H9 (cell line): ENCODE data around the gene PDIA6. TPM values are rescaled to one million over a fixed set of nuclear protein-coding genes. Genes with fewer than 3 reads are reported as not detected.

Source experiments
- DNase-seq: peaks from one replicate; pipeline ENCODE4 v3.0.0-alpha.2; 2017
- H2AFZ ChIP-seq: one replicate; pipeline ENCODE4 v1.6.1; 2013; ENCODE audit warnings: mild to moderate bottlenecking, low read length, control low read depth, moderate library complexity
- H2AK5ac ChIP-seq: 2 replicates; pipeline ENCODE4 v1.6.1; 2013; ENCODE audit warnings: low read length, control low read depth, mixed read lengths; ENCODE audit not compliant: insufficient read length
- H2BK120ac ChIP-seq: one replicate; pipeline ENCODE4 v1.6.1; 2013; ENCODE audit warnings: low read depth, mild to moderate bottlenecking, low read length, control low read depth, inconsistent platforms; ENCODE audit not compliant: poor library complexity, severe bottlenecking
- H2BK12ac ChIP-seq: 2 replicates; pipeline ENCODE4 v1.6.1; 2013; ENCODE audit warnings: low read length, control low read depth, mixed read lengths, low read depth; ENCODE audit not compliant: insufficient read length
- H2BK15ac ChIP-seq: 2 replicates; pipeline ENCODE4 v1.6.1; 2013; ENCODE audit warnings: low read depth, low read length, control low read depth
- H2BK20ac ChIP-seq: one replicate; pipeline ENCODE4 v1.6.1; 2013; ENCODE audit warnings: low read depth, mild to moderate bottlenecking, low read length, control low read depth, inconsistent platforms; ENCODE audit not compliant: poor library complexity, severe bottlenecking
- H2BK5ac ChIP-seq: 2 replicates; pipeline ENCODE4 v1.6.1; 2013; ENCODE audit warnings: low read length, control low read depth, mixed read lengths; ENCODE audit not compliant: insufficient read length
- H3K14ac ChIP-seq: 2 replicates; pipeline ENCODE4 v1.6.1; 2013; ENCODE audit warnings: low read length, control low read depth; ENCODE audit not compliant: insufficient read depth
- H3K18ac ChIP-seq: 2 replicates; pipeline ENCODE4 v1.6.1; 2013; ENCODE audit warnings: low read depth, mild to moderate bottlenecking, mixed read lengths, low read length, control low read depth; ENCODE audit not compliant: insufficient read length
- H3K23ac ChIP-seq: 2 replicates; pipeline ENCODE4 v1.6.1; 2013; ENCODE audit warnings: low read length, control low read depth, mixed read lengths, low read depth; ENCODE audit not compliant: insufficient read length
- H3K23me2 ChIP-seq: 2 replicates; pipeline ENCODE4 v1.6.1; 2013; ENCODE audit warnings: low read depth, mild to moderate bottlenecking, mixed read lengths, low read length, control low read depth; ENCODE audit not compliant: insufficient read length, poor library complexity, severe bottlenecking
- H3K27ac ChIP-seq: 2 replicates; pipeline ENCODE4 v1.5.1; 2013; ENCODE audit warnings: low read length, control low read depth, mixed read lengths, low read depth; ENCODE audit not compliant: insufficient read length
- H3K27me3 ChIP-seq: 2 replicates; pipeline ENCODE4 v1.6.1; 2013; ENCODE audit warnings: low read length, control low read depth, inconsistent platforms; ENCODE audit not compliant: insufficient read depth
- H3K4ac ChIP-seq: 2 replicates; pipeline ENCODE4 v1.6.1; 2013; ENCODE audit warnings: low read depth, mild to moderate bottlenecking, control low read depth, inconsistent platforms, low read length, moderate library complexity
- H3K4me1 ChIP-seq: 2 replicates; pipeline ENCODE4 v1.6.1; 2013; ENCODE audit warnings: low read length, control low read depth, inconsistent platforms; ENCODE audit not compliant: insufficient read depth
- H3K4me2 ChIP-seq: 2 replicates; pipeline ENCODE4 v1.6.1; 2013; ENCODE audit warnings: low read length, control low read depth, mixed read lengths; ENCODE audit not compliant: insufficient read length, insufficient read depth
- H3K56ac ChIP-seq: 2 replicates; pipeline ENCODE4 v1.6.1; 2013; ENCODE audit warnings: low read depth, mild to moderate bottlenecking, mixed read lengths, low read length, control low read depth; ENCODE audit not compliant: insufficient read length
- H3K79me1 ChIP-seq: 2 replicates; pipeline ENCODE4 v1.6.1; 2013; ENCODE audit warnings: low read depth, mild to moderate bottlenecking, moderate library complexity, low read length, control low read depth, inconsistent platforms; ENCODE audit not compliant: insufficient read depth, poor library complexity, severe bottlenecking
- H3K79me2 ChIP-seq: 2 replicates; pipeline ENCODE4 v1.6.1; 2013; ENCODE audit warnings: low read length, control low read depth, inconsistent platforms; ENCODE audit not compliant: insufficient read depth
- H3K9ac ChIP-seq: 2 replicates; pipeline ENCODE4 v1.6.1; 2013; ENCODE audit warnings: low read length, control low read depth, mixed read lengths; ENCODE audit not compliant: insufficient read length; ENCODE audit errors: extremely low read depth
- H3K9me3 ChIP-seq: one replicate; pipeline ENCODE4 v1.6.1; 2013; ENCODE audit warnings: low read depth, low read length, inconsistent platforms; ENCODE audit not compliant: control insufficient read depth
- H3T11ph ChIP-seq: one replicate; pipeline ENCODE4 v1.6.1; 2013; ENCODE audit warnings: mild to moderate bottlenecking, low read length, control low read depth, inconsistent platforms
- H4K20me1 ChIP-seq: one replicate; pipeline ENCODE4 v1.6.1; 2013; ENCODE audit not compliant: control insufficient read depth, insufficient read length, insufficient read depth
- H4K5ac ChIP-seq: 2 replicates; pipeline ENCODE4 v1.6.1; 2013; ENCODE audit warnings: low read depth, mild to moderate bottlenecking, mixed read lengths, low read length, control low read depth; ENCODE audit not compliant: insufficient read length
- H4K8ac ChIP-seq: replicated peaks from 2 replicates; pipeline ENCODE4 v1.6.1; 2013; ENCODE audit warnings: low read length, control low read depth, mixed read lengths, low read depth; ENCODE audit not compliant: insufficient read length
- H4K91ac ChIP-seq: 2 replicates; pipeline ENCODE4 v1.6.1; 2013; ENCODE audit warnings: low read depth, mild to moderate bottlenecking, moderate library complexity, mixed read lengths, low read length, control low read depth; ENCODE audit not compliant: insufficient read length
- H3K27ac Mint-ChIP-seq, 3 experiments: 2 replicates in 2 of 3; 3 replicates in 1 of 3; pipeline ENCODE4 v1.8.0; 2020 to 2021; ENCODE audit warnings: mixed read lengths in 3 of 3, mild to moderate bottlenecking in 1 of 3, moderate library complexity in 1 of 3
- H3K27me3 Mint-ChIP-seq: 2 replicates; pipeline ENCODE4 v1.8.0; 2021; ENCODE audit warnings: low read depth, mild to moderate bottlenecking, moderate library complexity, mixed read lengths
- H3K36me3 Mint-ChIP-seq, 3 experiments: 2 replicates in 2 of 3; 3 replicates in 1 of 3; pipeline ENCODE4 v1.8.0; 2020 to 2021; ENCODE audit warnings: low read depth in 3 of 3, mixed read lengths in 3 of 3; ENCODE audit not compliant: insufficient read depth in 1 of 3
- H3K4me1 Mint-ChIP-seq, 2 experiments: 2 replicates each; pipeline ENCODE4 v1.8.0; 2020; ENCODE audit warnings: mixed read lengths in 2 of 2
- H3K4me3 Mint-ChIP-seq, 2 experiments: 2 replicates in 1 of 2; 3 replicates in 1 of 2; pipeline ENCODE4 v1.8.0; 2020 to 2021; ENCODE audit warnings: mild to moderate bottlenecking in 2 of 2, mixed read lengths in 2 of 2, moderate library complexity in 1 of 2
- H3K9me3 Mint-ChIP-seq, 2 experiments: 2 replicates in 1 of 2; 3 replicates in 1 of 2; pipeline ENCODE4 v1.8.0; 2020; ENCODE audit warnings: mild to moderate bottlenecking in 2 of 2, mixed read lengths in 2 of 2, moderate library complexity in 1 of 2
- CTCF ChIP-seq: fragments of 200-600 bp; sonication (generic); conservative IDR thresholded peaks from 3 replicates; pipeline ENCODE4 v1.8.0; 2021; ENCODE audit warnings: antibody characterized with exemption, mild to moderate bottlenecking
- WGBS: extraction: QIAGEN DNeasy Blood & Tissue Kit; methylation state at CpG from one replicate; pipeline ENCODE4 v1.1.7; 2013; ENCODE audit warnings: missing lambda C conversion rate, low lambda C conversion rate, mixed read lengths; ENCODE audit not compliant: insufficient read length; ENCODE audit errors: extremely low coverage; 5-methylcytosine and 5-hydroxymethylcytosine counted together
- total RNA-seq: library from RNA; stranded (reverse); gene quantifications from 2 replicates; pipeline ENCODE4 v1.2.1, GENCODE V29; 2021

PDIA6 gene
- total RNA-seq, 1 experiment from 2014 or later = 301 TPM

DNA sequence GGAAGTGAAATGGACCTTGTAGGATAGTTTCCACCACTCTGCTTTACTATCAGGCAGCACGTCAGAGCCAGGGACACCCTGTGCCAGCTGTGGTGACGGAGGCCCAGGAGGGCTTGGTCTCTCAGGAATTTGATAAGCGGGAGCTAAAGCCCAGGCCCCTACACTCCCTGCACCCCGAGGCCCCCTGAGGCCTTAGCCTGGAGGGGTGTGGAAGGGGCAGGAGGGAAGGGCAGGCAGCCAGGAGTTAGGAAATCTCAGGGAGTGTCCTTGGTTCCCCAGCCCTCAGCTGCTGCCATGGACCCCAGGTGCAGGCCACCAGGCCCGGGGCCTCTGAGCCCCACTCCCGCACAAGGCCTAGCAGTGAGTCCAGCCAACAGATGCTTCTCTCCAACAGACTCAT lies 38.2 kb downstream of the PDIA6 start:
- H3K4ac ChIP-seq = no peak overlapping the region
- H2BK20ac ChIP-seq = no peak overlapping the region
- H3K36me3 Mint-ChIP-seq = peaks cover 3% of the 10 kb centered on the region in 3 experiments; a peak in 4 of 7 replicates
- H3K4me2 ChIP-seq = no peak overlapping the region
- peaks cover 4 to 11% of the 10 kb centered on the region in 2 experiments; a peak in 3 of 4 replicates for H3K4me1 Mint-ChIP-seq
- H2BK120ac ChIP-seq = no peak overlapping the region
- H2BK12ac ChIP-seq = no peak overlapping the region
- H4K5ac ChIP-seq = no peak overlapping the region
- DNase-seq = no peak
- no peak overlapping the region for H2BK15ac ChIP-seq
- no peaks in the 10 kb centered on the region for H4K20me1 ChIP-seq
- H3K27ac ChIP-seq = no peak overlapping the region
- no peaks in the 10 kb centered on the region for H3K4me1 ChIP-seq
- H3K27ac Mint-ChIP-seq = peak overlapping the region in 2 of 3 experiments; percentile 34 to 68; a peak in 1 of 7 replicates
- no peak overlapping the region for H3K14ac ChIP-seq
- H3K23me2 ChIP-seq = no peaks in the 10 kb centered on the region
- H3K18ac ChIP-seq = no peak overlapping the region
- no peak overlapping the region for H3K56ac ChIP-seq
- no peaks in the 10 kb centered on the region for H3K9me3 ChIP-seq
- H3K4me3 Mint-ChIP-seq = no peak overlapping the region
- H3K79me2 ChIP-seq = no peaks in the 10 kb centered on the region
- no peak overlapping the region for H2BK5ac ChIP-seq
- H3T11ph ChIP-seq = no peak overlapping the region
- TF ChIP-seq CTCF = no peak
- H2AFZ ChIP-seq = no peak overlapping the region
- H3K9me3 Mint-ChIP-seq = no peaks in the 10 kb centered on the region; a peak in 1 of 5 replicates
- no peak overlapping the region for H4K91ac ChIP-seq
- peaks cover 3% of the 10 kb centered on the region; the same call in 1 of the 2 replicates for H3K27me3 Mint-ChIP-seq
- H3K79me1 ChIP-seq = no peaks in the 10 kb centered on the region
- H3K9ac ChIP-seq = no peak overlapping the region
- no peak overlapping the region for H2AK5ac ChIP-seq
- H3K23ac ChIP-seq = no peak overlapping the region
- no peaks in the 10 kb centered on the region for H3K27me3 ChIP-seq
- WGBS = no CpG with 5 or more reads among the region's 6 CpGs
- H4K8ac ChIP-seq = no peak overlapping the region
